Measurements from ENCODE around the gene MAN1A1. TPM values are rescaled to one million over a fixed set of nuclear protein-coding genes. Genes with fewer than 3 reads are reported as not detected.

Gene MAN1A1
- total and polyA plus RNA-seq, 2 experiments from 2014 or later = 117 to 245 TPM

DNA sequence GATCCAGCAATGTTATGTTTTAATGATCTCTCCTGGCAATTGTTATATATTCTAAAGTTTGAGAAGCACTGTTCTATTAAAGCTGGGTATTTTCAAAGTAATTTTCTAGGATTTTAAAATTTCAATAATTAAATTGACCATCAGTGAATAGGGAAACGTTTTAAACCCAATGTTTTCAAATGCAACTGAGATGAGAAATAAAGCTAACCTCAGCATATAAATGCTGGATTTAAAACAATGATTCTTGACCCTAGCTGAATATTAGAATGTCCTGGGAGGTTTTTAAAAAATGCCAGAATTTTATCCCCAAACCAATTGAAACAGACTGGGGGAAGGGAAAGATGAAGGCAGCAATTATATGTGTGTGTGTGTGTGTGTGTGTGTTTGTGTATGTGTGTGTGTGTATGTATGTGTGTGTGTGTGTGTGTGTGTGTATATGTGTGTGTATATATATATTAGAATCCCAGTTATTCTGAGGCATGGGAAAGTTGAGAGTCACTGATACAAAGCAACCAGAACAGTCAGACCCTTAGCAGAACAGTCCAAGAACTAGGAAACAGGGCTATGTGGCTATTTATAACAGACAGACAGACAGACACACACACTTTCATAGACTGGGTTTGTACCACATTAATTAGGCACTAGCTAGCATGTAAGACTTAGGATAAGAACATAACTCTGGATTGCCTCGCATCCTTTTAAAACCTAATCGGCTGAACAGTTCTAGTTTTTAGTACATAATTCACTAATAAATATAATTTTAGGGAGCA is 107.8 kb downstream of the MAN1A1 start:
- TF ChIP-seq, protein P1, sequence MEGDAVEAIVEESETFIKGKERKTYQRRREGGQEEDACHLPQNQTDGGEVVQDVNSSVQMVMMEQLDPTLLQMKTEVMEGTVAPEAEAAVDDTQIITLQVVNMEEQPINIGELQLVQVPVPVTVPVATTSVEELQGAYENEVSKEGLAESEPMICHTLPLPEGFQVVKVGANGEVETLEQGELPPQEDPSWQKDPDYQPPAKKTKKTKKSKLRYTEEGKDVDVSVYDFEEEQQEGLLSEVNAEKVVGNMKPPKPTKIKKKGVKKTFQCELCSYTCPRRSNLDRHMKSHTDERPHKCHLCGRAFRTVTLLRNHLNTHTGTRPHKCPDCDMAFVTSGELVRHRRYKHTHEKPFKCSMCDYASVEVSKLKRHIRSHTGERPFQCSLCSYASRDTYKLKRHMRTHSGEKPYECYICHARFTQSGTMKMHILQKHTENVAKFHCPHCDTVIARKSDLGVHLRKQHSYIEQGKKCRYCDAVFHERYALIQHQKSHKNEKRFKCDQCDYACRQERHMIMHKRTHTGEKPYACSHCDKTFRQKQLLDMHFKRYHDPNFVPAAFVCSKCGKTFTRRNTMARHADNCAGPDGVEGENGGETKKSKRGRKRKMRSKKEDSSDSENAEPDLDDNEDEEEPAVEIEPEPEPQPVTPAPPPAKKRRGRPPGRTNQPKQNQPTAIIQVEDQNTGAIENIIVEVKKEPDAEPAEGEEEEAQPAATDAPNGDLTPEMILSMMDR (IDR thresholded peaks at IDR 0.05; ENCODE audit: poor library complexity) = no peak
- no peak for TF ChIP-seq EZH2 (IDR thresholded peaks at IDR 0.05; ENCODE audit: borderline replicate concordance)
- no peak for TF ChIP-seq EZH2phosphoT487 (IDR thresholded peaks at IDR 0.05; ENCODE audit: low read depth, severe bottlenecking, unreplicated experiment)
- Histone ChIP-seq H3K9me2 (replicated peaks; ENCODE audit: insufficient read depth) (no peaks in the 10 kb centered on the region), H2AFZ (no peak overlapping the region), H3K9me3 (ENCODE audit: low read depth) (no peaks in the 10 kb centered on the region), H3K36me3 (replicated peaks; ENCODE audit: insufficient read depth, low read depth) (no peaks in the 10 kb centered on the region), H3K4me1 (ENCODE audit: insufficient read depth) (peaks cover 8% of the 10 kb centered on the region), H3K27ac (peak overlapping the region; percentile 21), H3K4me3 (no peak overlapping the region), H3K27me3 (no peaks in the 10 kb centered on the region), H3K79me2 (peaks cover 47% of the 10 kb centered on the region), H3K4me2 (peak overlapping the region; percentile 18), H4K20me1 (ENCODE audit: insufficient read depth, poor library complexity, severe bottlenecking) (no peaks in the 10 kb centered on the region)
- no peak for DNase-seq (ENCODE audit: low spot score)
- 80% methylated on average over 3 of the region's 3 CpGs for WGBS (ENCODE audit: low lambda C conversion rate, missing lambda C conversion rate)

DNA sequence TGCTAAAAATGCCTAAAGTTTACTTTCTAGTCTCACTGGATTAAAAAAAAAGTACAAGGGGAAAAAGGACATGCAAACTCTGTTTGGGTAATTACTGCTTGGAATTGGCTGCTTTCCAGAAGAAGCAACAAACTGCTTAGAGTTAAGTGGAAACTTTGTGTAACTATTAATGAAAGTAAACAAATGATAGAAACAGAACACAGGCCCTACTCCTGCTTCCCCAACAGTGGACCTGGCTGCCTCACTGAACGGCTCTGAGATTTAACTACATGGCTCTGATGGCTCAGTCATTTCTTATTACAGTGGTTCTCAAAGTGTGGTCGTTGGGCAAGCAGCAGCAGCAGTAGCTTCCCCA is 108.5 kb downstream of the MAN1A1 start:
- no peaks in the 10 kb centered on the region for H4K20me1 ChIP-seq (ENCODE audit: insufficient read depth, poor library complexity, severe bottlenecking)
- H3K9me3 ChIP-seq (ENCODE audit: low read depth) = no peaks in the 10 kb centered on the region
- H3K4me3 ChIP-seq = no peak overlapping the region
- H3K4me2 ChIP-seq = peak overlapping the region; percentile 18
- no peak for TF ChIP-seq EZH2 (IDR thresholded peaks at IDR 0.05; ENCODE audit: borderline replicate concordance)
- TF ChIP-seq, protein P1 (IDR thresholded peaks at IDR 0.05; ENCODE audit: poor library complexity) = no peak
- TF ChIP-seq EZH2phosphoT487 (IDR thresholded peaks at IDR 0.05; ENCODE audit: low read depth, severe bottlenecking, unreplicated experiment) = no peak
- H3K79me2 ChIP-seq = peaks cover 47% of the 10 kb centered on the region
- no peaks in the 10 kb centered on the region for H3K36me3 ChIP-seq (replicated peaks; ENCODE audit: insufficient read depth, low read depth)
- WGBS (ENCODE audit: low lambda C conversion rate, missing lambda C conversion rate) = 15% methylated on average over 2 of the region's 2 CpGs
- H3K9me2 ChIP-seq (replicated peaks; ENCODE audit: insufficient read depth) = no peaks in the 10 kb centered on the region
- peak; percentile 70 for DNase-seq (ENCODE audit: low spot score)
- no peak overlapping the region for H2AFZ ChIP-seq
- peaks cover 8% of the 10 kb centered on the region for H3K4me1 ChIP-seq (ENCODE audit: insufficient read depth)
- H3K27ac ChIP-seq = peak overlapping the region; percentile 54
- no peaks in the 10 kb centered on the region for H3K27me3 ChIP-seq

DNA sequence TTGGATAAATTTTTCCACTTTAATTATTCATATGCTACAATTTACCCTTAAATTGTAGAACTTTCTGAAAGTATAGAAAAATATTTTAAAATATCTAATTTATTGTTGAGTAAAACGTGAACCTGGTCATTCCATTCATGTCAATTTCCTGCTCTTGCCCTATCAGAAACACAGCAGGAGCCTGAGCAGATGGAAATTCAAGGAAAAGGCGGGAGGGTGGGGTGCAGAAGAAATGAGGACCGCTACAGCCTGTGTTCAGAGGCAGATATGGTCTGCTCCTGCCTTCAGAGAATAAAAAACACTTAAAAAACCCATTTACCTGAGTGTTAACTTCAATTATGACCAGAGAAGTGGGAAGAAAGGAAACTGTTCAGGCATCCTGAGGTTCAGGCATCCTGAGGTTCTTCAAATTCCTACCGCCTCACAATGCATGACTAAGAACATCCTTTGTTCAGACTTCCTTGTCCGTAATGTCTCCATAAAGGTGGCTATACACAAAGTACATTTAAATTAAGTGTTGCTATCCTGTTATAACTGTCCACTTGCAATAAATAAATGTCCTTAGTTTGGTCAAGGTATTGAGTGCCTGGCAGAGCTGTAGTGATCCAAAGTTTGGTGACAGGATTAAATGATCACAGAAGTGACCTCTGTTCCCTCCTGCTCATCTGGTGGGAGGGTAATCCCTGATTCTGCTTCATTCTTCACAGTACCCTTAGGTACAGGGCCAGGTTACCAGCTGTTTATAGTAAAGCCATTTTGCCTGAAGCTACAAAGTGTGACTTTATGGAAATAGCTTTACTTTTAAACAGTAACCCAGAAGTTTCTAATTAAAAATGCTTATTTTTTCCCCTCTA is 109.1 kb downstream of the MAN1A1 start:
- H2AFZ ChIP-seq = no peak overlapping the region
- peak overlapping the region; percentile 54 for H3K27ac ChIP-seq
- no peak overlapping the region for H3K4me2 ChIP-seq
- no peaks in the 10 kb centered on the region for H3K9me3 ChIP-seq (ENCODE audit: low read depth)
- H3K4me3 ChIP-seq = no peak overlapping the region
- 89% methylated on average over 5 of the region's 5 CpGs for WGBS (ENCODE audit: low lambda C conversion rate, missing lambda C conversion rate)
- H3K36me3 ChIP-seq (replicated peaks; ENCODE audit: insufficient read depth, low read depth) = no peaks in the 10 kb centered on the region
- H4K20me1 ChIP-seq (ENCODE audit: insufficient read depth, poor library complexity, severe bottlenecking) = no peaks in the 10 kb centered on the region
- no peaks in the 10 kb centered on the region for H3K9me2 ChIP-seq (replicated peaks; ENCODE audit: insufficient read depth)
- TF ChIP-seq, protein P1 (IDR thresholded peaks at IDR 0.05; ENCODE audit: poor library complexity) = no peak
- TF ChIP-seq EZH2phosphoT487 (IDR thresholded peaks at IDR 0.05; ENCODE audit: low read depth, severe bottlenecking, unreplicated experiment) = no peak
- no peak for TF ChIP-seq EZH2 (IDR thresholded peaks at IDR 0.05; ENCODE audit: borderline replicate concordance)
- peaks cover 8% of the 10 kb centered on the region for H3K4me1 ChIP-seq (ENCODE audit: insufficient read depth)
- DNase-seq (ENCODE audit: low spot score) = no peak
- H3K27me3 ChIP-seq = no peaks in the 10 kb centered on the region
- H3K79me2 ChIP-seq = peaks cover 42% of the 10 kb centered on the region

All from hepatocyte (in vitro differentiated cells).